Activated T-cell treated with anti-CD3 and anti-CD28 coated beads, Interleukin-2, amount 50 U/mL, for 4 hours (primary cell): Measurements from ENCODE around the gene CELF4. TPM values are rescaled to one million over a fixed set of nuclear protein-coding genes. Genes with fewer than 3 reads are reported as not detected.

Source experiments
- ATAC-seq, 2 donors: fragments of 200-7000 bp; cut with Tn5 transposase; one replicate each; pipeline ENCODE4 v1.10.0; 2021
- DNase-seq: peaks from one replicate; pipeline ENCODE4 v3.0.0-alpha.2; 2020
- H3K27me3 Mint-ChIP-seq: one replicate; pipeline ENCODE4 v1.8.0; 2021; ENCODE audit warnings: low read depth, mixed read lengths
- H3K36me3 Mint-ChIP-seq: one replicate; pipeline ENCODE4 v1.8.0; 2022; ENCODE audit warnings: mixed read lengths; ENCODE audit not compliant: insufficient read depth
- H3K4me1 Mint-ChIP-seq: one replicate; pipeline ENCODE4 v1.8.0; 2021; ENCODE audit warnings: low read depth, mixed read lengths
- H3K4me3 Mint-ChIP-seq: one replicate; pipeline ENCODE4 v1.8.0; 2021; ENCODE audit warnings: mild to moderate bottlenecking, moderate library complexity, mixed read lengths
- H3K9me3 Mint-ChIP-seq: one replicate; pipeline ENCODE4 v1.8.0; 2021; ENCODE audit warnings: mixed read lengths
- total RNA-seq, 3 donors: library from RNA; stranded (reverse); gene quantifications; one replicate each; pipeline ENCODE4 v1.2.1, GENCODE V29; 2021

Gene CELF4
- total RNA-seq, 3 donors from 2014 or later = not detected

DNA sequence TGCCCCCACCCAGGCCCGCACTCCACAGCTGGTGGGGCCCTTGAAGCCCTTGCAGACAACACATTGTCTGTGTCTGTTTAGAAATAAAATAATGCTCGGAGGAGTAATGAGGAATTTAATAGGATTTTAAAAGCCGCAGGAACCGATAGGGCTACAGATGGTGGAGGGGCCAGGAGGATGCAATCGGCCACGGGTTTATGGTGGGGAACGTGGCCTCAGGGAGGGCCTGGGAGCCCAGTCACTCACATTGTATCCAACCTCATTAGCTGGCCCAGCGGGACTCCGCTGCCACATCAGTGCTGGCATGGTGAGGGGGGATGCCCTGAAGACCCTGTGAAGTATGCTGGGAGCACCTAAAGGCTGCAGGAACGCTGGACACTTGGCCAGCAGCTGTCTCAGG, 252.0 kb downstream of the CELF4 start:
- Mint-ChIP-seq H3K4me3 (no peak overlapping the region), H3K4me1 (no peaks in the 10 kb centered on the region), H3K9me3 (no peaks in the 10 kb centered on the region), H3K27me3 (no peaks in the 10 kb centered on the region), H3K36me3 (no peaks in the 10 kb centered on the region)
- DNase-seq (no peak), ATAC-seq (no peak)

GRCh38 chr18:37309861-37310260, 255.7 kb downstream of the CELF4 start:
- no peaks in the 10 kb centered on the region for H3K9me3 Mint-ChIP-seq
- H3K27me3 Mint-ChIP-seq = no peaks in the 10 kb centered on the region
- no peaks in the 10 kb centered on the region for H3K36me3 Mint-ChIP-seq
- no peaks in the 10 kb centered on the region for H3K4me1 Mint-ChIP-seq
- no peak overlapping the region for H3K4me3 Mint-ChIP-seq
- no peak for DNase-seq
- no peak for ATAC-seq

DNA sequence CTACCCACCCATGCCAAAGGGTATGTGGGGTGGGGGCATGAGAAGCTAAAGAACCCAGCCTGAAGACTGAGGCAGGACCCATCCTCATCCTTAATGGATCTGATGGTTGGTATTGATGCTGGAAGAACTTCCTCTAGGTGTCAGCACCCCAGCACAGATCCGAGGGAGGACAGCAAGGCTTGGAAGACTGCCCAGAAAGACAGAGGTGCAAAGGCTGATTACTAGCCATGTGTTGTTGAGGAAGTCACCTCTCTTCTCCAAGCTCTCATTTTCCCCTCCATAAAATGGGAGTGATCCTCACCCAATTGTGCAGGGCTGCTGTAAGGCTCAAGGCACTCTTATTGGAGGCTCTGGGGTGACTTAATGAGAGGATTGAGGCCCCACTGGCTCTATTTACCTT, 256.5 kb downstream of the CELF4 start:
- Mint-ChIP-seq H3K27me3 (no peaks in the 10 kb centered on the region), H3K4me3 (no peak overlapping the region), H3K4me1 (no peaks in the 10 kb centered on the region), H3K9me3 (no peaks in the 10 kb centered on the region), H3K36me3 (no peaks in the 10 kb centered on the region)
- no peak for ATAC-seq
- DNase-seq = no peak

GRCh38 chr18:37307181-37307580, 258.4 kb downstream of the CELF4 start:
- no peak for ATAC-seq
- Mint-ChIP-seq H3K27me3 (no peaks in the 10 kb centered on the region), H3K4me1 (no peaks in the 10 kb centered on the region), H3K36me3 (no peaks in the 10 kb centered on the region), H3K9me3 (no peaks in the 10 kb centered on the region), H3K4me3 (no peak overlapping the region)
- DNase-seq = no peak

DNA sequence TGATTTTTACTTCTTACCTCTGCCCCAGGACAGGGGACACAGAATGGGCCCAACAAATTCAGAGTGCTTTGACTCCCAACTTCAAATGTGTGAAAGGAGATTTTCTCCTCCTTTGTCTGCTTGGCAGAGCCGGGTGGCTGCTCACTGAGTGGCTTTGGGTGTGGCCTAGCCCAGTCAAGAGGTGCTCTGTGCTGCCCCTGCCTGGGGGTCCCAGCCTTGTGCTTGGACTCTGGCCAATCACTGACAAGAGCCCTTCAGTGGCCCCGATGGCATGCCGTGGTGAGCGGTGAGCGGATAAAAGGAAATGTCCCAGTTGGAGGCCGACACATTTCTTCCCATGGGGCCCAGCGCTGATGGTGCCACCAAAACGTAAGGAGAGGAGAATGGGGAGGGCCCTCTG, 259.2 kb downstream of the CELF4 start:
- Mint-ChIP-seq H3K36me3 (no peaks in the 10 kb centered on the region), H3K27me3 (no peaks in the 10 kb centered on the region), H3K4me3 (no peak overlapping the region), H3K9me3 (no peaks in the 10 kb centered on the region), H3K4me1 (no peaks in the 10 kb centered on the region)
- DNase-seq = no peak
- ATAC-seq = no peak

- Mint-ChIP-seq H3K4me3 (no peak overlapping the region), H3K36me3 (no peaks in the 10 kb centered on the region), H3K27me3 (no peaks in the 10 kb centered on the region), H3K4me1 (no peaks in the 10 kb centered on the region), H3K9me3 (no peaks in the 10 kb centered on the region)
- DNase-seq (no peak), ATAC-seq (no peak)
These were observed 260.5 kb downstream of the CELF4 start for GRCh38 chr18:37305066-37305465.

DNA sequence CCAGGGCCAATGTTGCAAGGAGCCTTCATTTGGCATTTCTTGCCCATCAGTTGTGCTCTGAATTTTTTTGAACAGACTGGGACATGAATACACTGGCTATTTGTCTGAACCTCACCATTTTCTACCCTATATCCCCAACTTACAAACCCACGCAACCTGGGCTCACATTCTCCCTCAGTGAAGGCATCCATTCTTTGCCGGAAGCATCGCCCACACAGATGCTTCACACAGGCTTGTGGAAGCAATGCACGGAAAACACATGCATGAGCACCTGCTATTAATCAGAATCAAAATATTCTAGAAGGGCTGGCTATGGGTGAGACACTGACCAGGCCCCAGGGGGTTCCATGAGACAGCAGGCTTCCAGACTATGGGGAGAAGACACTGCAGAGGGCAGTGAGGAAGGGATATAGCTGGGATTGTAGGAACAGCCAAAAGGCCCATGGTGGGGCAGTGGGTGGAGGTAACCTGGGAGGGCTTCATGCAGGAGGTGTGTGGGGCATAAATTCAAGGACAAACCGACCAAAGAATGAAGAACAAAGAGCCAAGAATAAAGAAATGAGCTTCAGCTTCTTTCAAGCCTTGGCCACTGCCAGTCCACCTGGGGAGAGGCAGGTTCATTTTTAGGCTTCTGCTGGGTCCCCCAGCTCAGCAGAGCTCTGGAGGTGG, 261.5 kb downstream of the CELF4 start:
- Mint-ChIP-seq H3K4me1 (no peaks in the 10 kb centered on the region), H3K9me3 (no peaks in the 10 kb centered on the region), H3K27me3 (no peaks in the 10 kb centered on the region), H3K4me3 (no peak overlapping the region), H3K36me3 (no peaks in the 10 kb centered on the region)
- ATAC-seq (no peak), DNase-seq (no peak)

- DNase-seq = no peak
- Mint-ChIP-seq H3K4me3 (no peak overlapping the region), H3K27me3 (no peaks in the 10 kb centered on the region), H3K36me3 (no peaks in the 10 kb centered on the region), H3K4me1 (no peaks in the 10 kb centered on the region), H3K9me3 (no peaks in the 10 kb centered on the region)
- ATAC-seq = no peak
These were observed 262.6 kb downstream of the CELF4 start for GRCh38 chr18:37303009-37303408.

DNA sequence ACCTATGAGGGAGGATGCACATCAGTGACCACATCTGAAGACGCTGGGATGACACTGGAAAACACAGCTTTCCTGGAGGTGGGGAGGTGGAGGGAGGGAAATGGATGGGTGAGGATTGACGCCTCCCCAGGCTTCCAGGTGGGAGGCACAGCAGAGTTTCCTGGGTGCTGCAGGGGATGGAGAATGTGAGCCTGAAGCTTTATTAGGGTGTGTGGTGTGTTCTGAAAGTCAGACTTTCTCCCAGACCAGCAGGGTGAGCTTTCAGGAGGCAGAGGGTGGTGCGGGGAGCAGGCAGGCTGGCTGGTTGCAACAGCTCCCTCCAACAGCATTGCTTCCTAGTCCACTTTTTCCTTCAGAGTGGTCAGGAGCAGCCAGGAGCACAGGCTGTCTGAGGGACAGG, 263.1 kb downstream of the CELF4 start:
- Mint-ChIP-seq H3K4me3 (no peak overlapping the region), H3K9me3 (no peaks in the 10 kb centered on the region), H3K27me3 (no peaks in the 10 kb centered on the region), H3K36me3 (no peaks in the 10 kb centered on the region), H3K4me1 (no peaks in the 10 kb centered on the region)
- DNase-seq (no peak), ATAC-seq (no peak)

DNA sequence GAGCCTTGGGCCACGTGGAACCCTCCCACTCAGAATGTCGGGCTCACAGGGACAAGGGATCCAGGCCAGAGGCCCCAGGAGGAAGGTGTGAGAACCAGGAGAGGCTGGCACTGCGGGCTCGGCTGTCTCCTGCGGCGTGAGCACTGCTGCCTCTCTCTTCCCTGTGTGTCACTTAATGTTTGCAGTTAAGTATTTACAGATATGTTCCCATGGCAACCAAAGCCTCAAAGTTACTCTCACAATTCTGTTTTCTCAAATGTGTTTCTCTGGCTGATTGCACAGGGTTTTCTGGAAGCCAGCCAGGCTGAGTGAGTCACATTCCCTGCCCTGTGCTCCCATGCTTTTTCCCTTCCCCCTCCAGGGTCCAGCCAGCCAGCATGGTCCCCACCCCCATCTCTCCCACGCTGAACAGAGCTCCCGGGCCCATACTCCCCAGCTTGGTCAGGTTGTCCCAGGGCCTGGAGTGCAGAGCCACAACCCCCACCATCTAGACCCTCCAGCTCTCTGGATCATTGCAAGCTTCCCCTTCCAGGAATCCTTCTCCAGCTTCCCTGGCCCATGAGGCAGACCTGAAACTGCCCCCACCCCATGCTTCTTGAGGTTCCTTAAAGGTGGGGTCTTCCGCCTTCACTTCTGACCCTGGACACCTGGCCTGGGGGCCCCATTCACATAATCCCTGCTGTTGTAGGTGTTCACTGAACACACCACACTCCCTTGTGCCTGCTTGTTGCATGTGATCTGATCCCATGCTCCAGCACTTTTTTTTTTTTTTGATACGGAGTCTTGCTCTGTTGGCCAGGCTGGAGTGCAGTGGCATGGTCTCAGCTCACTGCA, 265.9 kb downstream of the CELF4 start:
- no peak for DNase-seq
- ATAC-seq = no peak
- H3K36me3 Mint-ChIP-seq = no peaks in the 10 kb centered on the region
- no peaks in the 10 kb centered on the region for H3K4me1 Mint-ChIP-seq
- no peaks in the 10 kb centered on the region for H3K9me3 Mint-ChIP-seq
- no peaks in the 10 kb centered on the region for H3K27me3 Mint-ChIP-seq
- no peak overlapping the region for H3K4me3 Mint-ChIP-seq

GRCh38 chr18:37298816-37299215, 266.8 kb downstream of the CELF4 start:
- ATAC-seq = no peak
- no peaks in the 10 kb centered on the region for H3K27me3 Mint-ChIP-seq
- H3K9me3 Mint-ChIP-seq = no peaks in the 10 kb centered on the region
- no peak for DNase-seq
- no peaks in the 10 kb centered on the region for H3K36me3 Mint-ChIP-seq
- H3K4me3 Mint-ChIP-seq = no peak overlapping the region
- H3K4me1 Mint-ChIP-seq = no peaks in the 10 kb centered on the region

DNA sequence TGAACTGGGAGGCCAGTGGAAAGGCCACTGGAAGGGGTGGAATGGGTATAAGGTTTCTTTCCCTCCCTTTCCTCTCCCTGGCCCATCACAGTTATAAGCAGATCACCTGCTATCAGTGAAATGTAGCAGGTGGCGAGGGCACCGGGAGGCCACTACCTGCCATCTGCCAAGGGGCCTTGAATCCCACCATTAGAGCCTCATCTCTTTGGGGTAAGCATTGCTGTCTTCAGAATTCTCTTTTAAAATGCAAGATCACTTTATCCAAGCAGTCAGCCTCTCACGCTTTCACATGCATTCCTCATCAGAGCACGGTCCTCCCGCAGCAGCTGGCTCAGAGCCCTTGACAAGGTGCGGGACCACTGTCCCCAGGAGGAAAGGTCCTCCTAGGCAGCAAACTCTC, 268.5 kb downstream of the CELF4 start:
- peaks cover 1% of the 10 kb centered on the region for H3K27me3 Mint-ChIP-seq
- H3K36me3 Mint-ChIP-seq = no peaks in the 10 kb centered on the region
- H3K9me3 Mint-ChIP-seq = no peaks in the 10 kb centered on the region

GRCh38 chr18:37294951-37295350, 270.6 kb downstream of the CELF4 start:
- no peaks in the 10 kb centered on the region for H3K9me3 Mint-ChIP-seq
- H3K4me1 Mint-ChIP-seq = no peaks in the 10 kb centered on the region
- no peaks in the 10 kb centered on the region for H3K36me3 Mint-ChIP-seq
- no peak for ATAC-seq
- no peak overlapping the region for H3K4me3 Mint-ChIP-seq
- H3K27me3 Mint-ChIP-seq = peaks cover 1% of the 10 kb centered on the region
- DNase-seq = no peak

More for the DNA sequence above, 268.5 kb downstream of the CELF4 start:
- no peak overlapping the region for H3K4me3 Mint-ChIP-seq
- no peaks in the 10 kb centered on the region for H3K4me1 Mint-ChIP-seq
- ATAC-seq = no peak
- no peak for DNase-seq

DNA sequence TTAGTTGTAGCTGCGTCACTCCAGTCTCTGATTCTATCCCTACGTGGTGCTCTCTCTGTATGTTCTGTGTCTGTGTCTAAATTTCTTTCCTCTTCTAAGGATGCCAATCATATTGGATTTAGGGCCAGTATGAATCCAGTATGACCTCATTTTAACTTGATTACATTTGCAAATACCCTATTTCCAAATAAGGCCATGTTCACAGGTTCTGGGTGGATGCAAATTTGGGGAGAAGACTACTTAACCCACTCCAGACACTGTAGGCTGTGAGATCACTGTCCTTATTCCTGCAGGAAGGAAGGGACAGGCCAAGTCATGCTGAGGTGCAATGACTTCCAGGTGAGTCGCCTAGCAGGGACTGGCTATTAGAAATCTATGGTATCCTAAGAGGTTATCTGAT, 272.2 kb downstream of the CELF4 start:
- Mint-ChIP-seq H3K9me3 (no peaks in the 10 kb centered on the region), H3K27me3 (peaks cover 1% of the 10 kb centered on the region), H3K4me1 (no peaks in the 10 kb centered on the region), H3K4me3 (no peak overlapping the region), H3K36me3 (no peaks in the 10 kb centered on the region)
- ATAC-seq = no peak
- DNase-seq = no peak

DNA sequence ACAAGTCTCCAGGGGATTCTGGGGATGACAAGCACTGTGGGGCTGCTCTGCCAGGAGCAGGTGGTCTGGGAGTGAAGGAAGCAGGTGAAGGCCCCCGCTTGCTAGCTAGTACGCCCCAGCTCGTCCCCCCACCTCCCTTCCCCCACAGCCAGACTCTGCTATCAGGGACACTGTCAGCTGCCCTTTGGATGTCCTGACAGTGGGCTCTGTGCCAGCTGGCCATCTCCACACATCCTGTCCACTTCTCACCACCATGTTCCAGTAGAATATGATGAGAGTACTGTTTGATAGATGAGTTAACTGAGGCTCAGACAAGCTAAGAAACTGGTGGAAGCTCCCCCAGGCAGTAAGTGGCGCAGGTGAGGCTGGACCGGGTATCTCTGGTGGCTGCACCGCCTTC, 276.2 kb downstream of the CELF4 start:
- no peak for ATAC-seq
- Mint-ChIP-seq H3K9me3 (no peaks in the 10 kb centered on the region), H3K36me3 (no peaks in the 10 kb centered on the region), H3K4me1 (no peaks in the 10 kb centered on the region), H3K27me3 (peaks cover 1% of the 10 kb centered on the region), H3K4me3 (no peak overlapping the region)
- no peak for DNase-seq
